Neutrophil (primary cell): ENCODE results near the gene AKT1.

Source experiments
- H3K27ac ChIP-seq: fragments of 200-600 bp; sonication (generic); 2 replicates; pipeline ENCODE4 v1.5.1; 2016; ENCODE audit warnings: mild to moderate bottlenecking, moderate library complexity
- H3K27me3 ChIP-seq: fragments of 200-600 bp; sonication (generic); 2 replicates; pipeline ENCODE4 v1.6.0; 2016; ENCODE audit warnings: mild to moderate bottlenecking
- H3K36me3 ChIP-seq: fragments of 200-600 bp; sonication (generic); 2 replicates; pipeline ENCODE4 v1.5.1; 2017
- H3K4me1 ChIP-seq, 2 experiments: fragments of 200-600 bp in 1 of 2; sonication (generic) in 1 of 2; 1 replicate in 1 of 2; 2 replicates in 1 of 2; pipeline versions ENCODE4 v1.5.1 to v1.6.1; 2013 to 2016; ENCODE audit warnings: low read depth in 1 of 2, low read length in 1 of 2, mild to moderate bottlenecking in 1 of 2, moderate library complexity in 1 of 2; ENCODE audit not compliant: control insufficient read depth in 1 of 2, insufficient read depth in 1 of 2
- H3K4me3 ChIP-seq, 2 experiments: fragments of 200-600 bp in 1 of 2; sonication (generic) in 1 of 2; 1 replicate in 1 of 2; 2 replicates in 1 of 2; pipeline ENCODE4 v1.5.1; 2013 to 2016; ENCODE audit warnings: low read depth in 1 of 2, low read length in 1 of 2, mild to moderate bottlenecking in 1 of 2, moderate library complexity in 1 of 2
- H3K9me3 ChIP-seq: fragments of 200-600 bp; sonication (generic); 2 replicates; pipeline ENCODE4 v1.5.1; 2016
- CTCF ChIP-seq: fragments of 200-600 bp; sonication (generic); IDR thresholded peaks from 2 replicates; pipeline ENCODE4 v1.5.1; 2016; ENCODE audit warnings: antibody characterized with exemption

Gene AKT1

GRCh38 chr14:104734991-104735779 is 60.4 kb downstream of the AKT1 start:
- no peaks in the 10 kb centered on the region for H3K27me3 ChIP-seq
- no peak overlapping the region for H3K27ac ChIP-seq
- peaks cover 5 to 7% of the 10 kb centered on the region in 2 experiments for H3K4me1 ChIP-seq
- H3K4me3 ChIP-seq, result no peak overlapping the region
- no peaks in the 10 kb centered on the region for H3K9me3 ChIP-seq
- TF ChIP-seq CTCF, result no peak
- no peaks in the 10 kb centered on the region for H3K36me3 ChIP-seq

GRCh38 chr14:104734601-104734990 is 61.0 kb downstream of the AKT1 start:
- Histone ChIP-seq H3K27ac (no peak overlapping the region), H3K27me3 (no peaks in the 10 kb centered on the region), H3K4me1 (peaks cover 5 to 7% of the 10 kb centered on the region in 2 experiments), H3K36me3 (no peaks in the 10 kb centered on the region), H3K9me3 (no peaks in the 10 kb centered on the region), H3K4me3 (no peak overlapping the region)
- no peak for TF ChIP-seq CTCF

- TF ChIP-seq CTCF, result no peak
- Histone ChIP-seq H3K27ac (no peak overlapping the region), H3K9me3 (no peaks in the 10 kb centered on the region), H3K36me3 (no peaks in the 10 kb centered on the region), H3K4me1 (peaks cover 5 to 7% of the 10 kb centered on the region in 2 experiments), H3K4me3 (no peak overlapping the region), H3K27me3 (no peaks in the 10 kb centered on the region)
Observed at GRCh38 chr14:104734051-104734587, 61.4 kb downstream of the AKT1 start.

GRCh38 chr14:104732931-104733681 is 62.4 kb downstream of the AKT1 start:
- TF ChIP-seq CTCF, result no peak
- Histone ChIP-seq H3K36me3 (no peaks in the 10 kb centered on the region), H3K9me3 (no peaks in the 10 kb centered on the region), H3K27me3 (peaks cover under 1% of the 10 kb centered on the region), H3K27ac (no peak overlapping the region), H3K4me1 (peaks cover 5 to 7% of the 10 kb centered on the region in 2 experiments), H3K4me3 (no peak overlapping the region)

GRCh38 chr14:104732355-104732804 is 63.2 kb downstream of the AKT1 start:
- H3K27ac ChIP-seq, result no peak overlapping the region

More at GRCh38 chr14:104732355-104732804, 63.2 kb downstream of the AKT1 start:
- H3K9me3 ChIP-seq, result no peaks in the 10 kb centered on the region
- H3K27me3 ChIP-seq, result peaks cover 7% of the 10 kb centered on the region
- no peak overlapping the region for H3K4me3 ChIP-seq
- no peaks in the 10 kb centered on the region for H3K36me3 ChIP-seq
- no peak for TF ChIP-seq CTCF
- H3K4me1 ChIP-seq, result peaks cover 5 to 7% of the 10 kb centered on the region in 2 experiments
